GM21367 (cell line): Measurements from ENCODE around the gene PHF21B.
"Not testable (repeated sequence)": the region's sequence is repeated elsewhere in the genome, so short reads cannot be mapped to it uniquely, and the experiment has no call there.

Source experiments
- ATAC-seq: cut with Tn5 transposase; IDR thresholded peaks from one replicate; pipeline ENCODE4 v1.9.1; 2021; ENCODE audit not compliant: unreplicated experiment

Gene PHF21B

DNA sequence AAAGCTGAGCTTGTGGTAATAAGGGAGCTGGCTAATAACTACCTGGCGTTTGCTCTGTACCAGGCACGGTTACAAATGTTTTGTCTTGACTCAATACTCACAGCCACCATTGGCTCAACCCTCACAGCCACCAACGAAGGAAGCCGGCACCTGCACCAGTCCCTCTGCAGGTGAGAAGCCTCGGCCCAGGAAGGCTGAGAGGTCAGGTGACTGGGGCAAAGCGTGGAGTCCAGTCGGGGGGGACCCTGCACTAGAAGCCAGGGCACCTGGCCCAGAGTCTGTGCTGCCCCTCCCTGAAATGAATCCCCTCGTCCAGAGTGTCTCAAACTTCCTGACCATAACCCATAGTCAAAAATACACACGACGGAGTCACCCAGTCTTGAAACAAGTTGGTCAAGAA is 90.1 kb downstream of the PHF21B start:
- ATAC-seq, result no peak

DNA sequence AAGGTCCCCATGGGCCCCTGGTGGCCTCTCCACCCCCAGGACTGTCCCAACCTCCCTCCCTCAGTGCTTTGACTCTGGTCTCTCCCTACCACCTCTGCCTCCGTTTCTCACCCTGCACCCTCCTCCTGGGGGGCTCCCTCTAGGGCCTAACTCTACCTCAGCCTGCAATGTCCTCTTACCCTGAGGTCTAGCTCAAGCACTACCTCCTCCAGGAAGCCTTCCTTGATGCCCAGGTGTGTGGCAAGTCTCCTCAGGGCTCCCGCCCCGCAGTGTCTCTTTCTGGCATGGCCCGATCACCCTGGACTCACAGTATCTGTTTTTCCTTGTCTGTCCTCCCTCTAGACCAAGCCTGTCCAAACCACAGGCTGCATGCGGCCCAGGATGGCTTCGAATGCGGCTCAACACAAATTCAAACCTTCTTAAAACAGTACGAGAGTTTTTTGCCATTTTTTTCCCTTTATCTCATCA is 90.8 kb downstream of the PHF21B start:
- ATAC-seq, result no peak

DNA sequence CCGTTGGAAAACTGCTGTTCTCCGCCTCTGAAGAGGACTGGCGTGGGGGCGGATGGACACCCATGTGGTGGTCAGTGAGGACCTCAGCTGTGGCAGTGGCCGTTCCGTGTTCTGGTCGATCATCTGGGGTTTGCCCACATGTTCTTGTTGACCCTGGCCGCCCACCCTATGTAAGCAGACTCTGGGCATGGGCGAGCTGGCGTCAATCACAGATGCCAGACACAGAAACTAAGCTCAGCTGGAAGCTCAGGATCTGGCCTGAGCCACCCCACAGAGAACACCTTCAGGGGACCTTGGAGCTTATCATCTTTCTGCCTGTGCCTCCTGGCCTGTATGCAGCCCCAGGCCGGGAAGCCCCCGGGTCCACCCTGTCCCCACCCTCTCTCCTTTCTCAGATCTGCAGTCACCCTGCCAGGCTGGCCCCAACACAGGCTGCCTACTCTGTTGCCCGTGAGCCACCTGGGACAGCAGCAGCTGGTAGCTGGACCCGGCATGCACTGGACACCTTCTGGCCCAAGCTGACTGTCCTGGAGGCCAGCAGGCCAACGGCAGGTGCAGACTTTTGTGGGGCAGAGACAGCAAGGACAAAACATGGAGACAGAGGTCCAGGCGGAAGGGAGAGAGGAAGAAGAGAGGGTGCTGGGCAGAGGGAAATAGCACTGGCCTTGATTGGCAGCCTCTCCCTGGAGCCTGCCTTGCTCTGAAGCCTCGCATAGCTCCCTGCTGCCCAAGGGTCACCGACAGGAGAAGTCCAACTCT is 91.5 kb downstream of the PHF21B start:
- no peak for ATAC-seq

DNA sequence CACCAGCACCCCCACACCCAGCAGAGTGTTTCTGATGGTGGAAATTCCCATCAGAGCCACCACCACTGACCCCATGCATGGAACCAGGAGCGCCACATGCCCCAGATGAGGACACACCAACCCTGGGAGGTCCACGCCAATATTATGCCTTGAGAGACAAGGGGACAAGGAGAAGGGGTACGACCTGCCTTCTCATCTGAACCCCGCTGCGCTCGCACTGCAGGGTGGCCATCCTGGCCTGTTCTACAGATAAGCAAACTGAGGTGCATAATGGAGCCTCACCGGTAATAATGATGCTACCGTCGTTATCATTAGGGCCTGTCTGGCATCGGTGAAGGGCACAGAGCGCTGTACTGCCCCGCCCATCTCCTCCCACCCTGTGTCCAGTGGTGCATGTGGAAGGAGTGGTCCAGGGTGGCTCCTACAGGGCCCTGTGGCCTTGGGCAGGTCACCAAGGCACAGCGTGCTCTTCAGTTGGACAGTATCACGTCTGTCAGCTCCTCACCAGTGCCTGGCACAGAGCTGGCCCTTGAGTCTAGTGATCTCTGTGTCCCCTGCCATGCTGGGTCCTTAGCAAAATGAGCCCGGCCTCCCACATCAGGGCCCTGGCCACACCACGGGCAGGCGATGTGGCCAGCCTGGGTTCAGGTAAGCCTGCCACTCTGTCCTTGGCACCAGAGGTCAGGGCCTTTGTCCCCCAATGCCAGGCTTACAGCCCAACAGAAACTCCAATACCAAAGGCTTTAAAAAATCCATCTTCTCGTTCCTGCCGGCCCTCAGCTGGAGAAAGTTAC is 92.2 kb downstream of the PHF21B start:
- ATAC-seq, result no peak

DNA sequence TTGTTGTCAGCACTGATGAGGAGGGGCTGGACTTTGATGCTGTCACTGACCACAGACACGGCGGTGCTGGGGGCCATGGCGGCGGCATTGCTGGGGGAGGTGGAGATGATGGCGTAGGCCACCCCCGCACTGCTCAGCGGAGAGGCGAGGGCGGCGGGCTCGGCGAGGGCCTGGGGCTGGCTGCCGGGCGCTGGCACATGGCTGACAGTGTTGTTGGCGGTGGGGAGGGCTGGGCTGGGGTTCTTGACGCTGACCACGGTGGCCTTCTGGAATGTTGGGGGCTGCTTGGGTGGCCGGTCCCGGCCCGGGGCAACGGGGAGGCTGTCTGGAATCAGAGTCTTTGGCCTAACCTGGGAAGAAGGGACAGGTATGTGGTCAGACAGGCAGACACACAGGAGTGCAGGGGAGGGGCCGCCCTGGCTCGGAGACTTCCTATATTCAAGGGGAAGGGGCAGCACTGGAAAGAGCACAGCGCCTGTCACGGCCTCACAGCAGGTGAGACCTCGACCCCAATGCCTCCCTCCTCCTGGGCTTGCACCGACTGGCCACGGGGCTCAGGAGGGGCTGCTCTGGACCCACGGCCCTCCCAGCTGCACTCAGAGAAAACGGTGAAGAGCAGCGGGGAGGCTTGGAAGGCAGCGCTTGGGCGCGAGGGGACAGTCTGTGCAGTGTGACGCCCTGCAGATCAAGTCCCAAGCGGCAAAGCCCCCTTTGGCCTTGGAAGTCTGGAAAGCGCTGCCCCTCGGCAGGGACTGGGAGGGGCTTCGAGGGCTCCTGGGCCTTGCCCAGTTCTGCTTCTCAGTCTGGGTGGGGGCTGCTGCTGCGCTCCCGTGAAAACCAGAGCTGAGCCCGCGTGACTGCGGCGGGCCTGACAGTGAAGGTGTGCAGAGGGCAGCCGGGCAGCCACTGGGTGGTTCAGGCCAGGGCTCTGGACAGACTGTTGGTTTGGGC is 93.2 kb downstream of the PHF21B start:
- ATAC-seq, result no peak

DNA sequence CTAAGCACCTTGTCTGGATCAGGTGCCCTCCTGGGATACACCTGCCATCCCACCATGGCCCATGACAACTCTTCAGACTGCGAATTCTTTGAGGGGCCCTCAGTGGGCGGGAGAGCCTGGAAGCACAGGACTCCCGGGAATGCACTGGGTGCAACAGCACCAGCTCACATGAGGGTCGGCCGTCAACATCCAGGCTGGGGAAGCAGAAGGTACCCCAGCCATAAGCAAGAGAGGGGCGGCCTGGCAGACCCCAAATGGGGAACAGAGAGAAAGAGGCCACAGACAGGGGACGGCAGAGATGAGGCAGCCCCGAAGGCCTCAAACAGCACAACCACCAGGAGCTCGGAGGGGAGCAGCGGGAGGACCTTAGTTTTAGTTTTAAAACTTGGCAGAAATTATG is 94.4 kb downstream of the PHF21B start:
- ATAC-seq, result no peak

DNA sequence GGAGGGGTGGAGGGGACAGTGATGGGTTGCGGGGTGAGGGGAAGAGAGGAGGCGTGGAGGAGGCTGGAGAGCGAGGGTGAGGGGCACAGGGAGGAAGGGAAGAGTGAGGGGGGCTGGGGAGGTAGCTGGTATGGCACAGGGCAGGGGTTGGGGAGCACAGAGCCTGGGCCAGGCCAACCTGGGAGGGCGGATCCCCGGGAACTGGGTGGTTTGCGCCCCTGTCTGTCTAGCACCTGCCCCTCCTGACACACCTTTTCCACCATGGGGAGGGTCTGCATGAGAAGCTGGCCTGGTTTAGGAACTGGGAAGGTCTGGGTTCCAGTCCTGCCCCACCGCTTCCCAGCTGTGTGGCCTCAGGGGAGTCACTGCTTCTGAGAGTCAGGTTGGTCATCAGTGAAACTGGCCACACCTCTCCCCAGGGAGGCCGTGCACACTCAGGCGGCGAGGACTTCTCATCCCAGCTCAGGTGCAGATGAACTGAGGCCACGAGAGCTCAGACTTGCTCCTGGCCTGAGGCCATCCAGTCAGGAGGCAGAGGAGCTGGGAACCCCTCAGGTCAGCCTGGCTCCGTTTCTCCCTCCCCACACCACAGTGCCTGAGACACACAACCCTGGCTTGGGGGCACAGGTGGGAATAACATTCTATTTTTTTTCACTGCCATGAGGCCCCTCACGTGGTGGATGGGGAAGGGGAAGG is 95.6 kb downstream of the PHF21B start:
- ATAC-seq, result no peak

DNA sequence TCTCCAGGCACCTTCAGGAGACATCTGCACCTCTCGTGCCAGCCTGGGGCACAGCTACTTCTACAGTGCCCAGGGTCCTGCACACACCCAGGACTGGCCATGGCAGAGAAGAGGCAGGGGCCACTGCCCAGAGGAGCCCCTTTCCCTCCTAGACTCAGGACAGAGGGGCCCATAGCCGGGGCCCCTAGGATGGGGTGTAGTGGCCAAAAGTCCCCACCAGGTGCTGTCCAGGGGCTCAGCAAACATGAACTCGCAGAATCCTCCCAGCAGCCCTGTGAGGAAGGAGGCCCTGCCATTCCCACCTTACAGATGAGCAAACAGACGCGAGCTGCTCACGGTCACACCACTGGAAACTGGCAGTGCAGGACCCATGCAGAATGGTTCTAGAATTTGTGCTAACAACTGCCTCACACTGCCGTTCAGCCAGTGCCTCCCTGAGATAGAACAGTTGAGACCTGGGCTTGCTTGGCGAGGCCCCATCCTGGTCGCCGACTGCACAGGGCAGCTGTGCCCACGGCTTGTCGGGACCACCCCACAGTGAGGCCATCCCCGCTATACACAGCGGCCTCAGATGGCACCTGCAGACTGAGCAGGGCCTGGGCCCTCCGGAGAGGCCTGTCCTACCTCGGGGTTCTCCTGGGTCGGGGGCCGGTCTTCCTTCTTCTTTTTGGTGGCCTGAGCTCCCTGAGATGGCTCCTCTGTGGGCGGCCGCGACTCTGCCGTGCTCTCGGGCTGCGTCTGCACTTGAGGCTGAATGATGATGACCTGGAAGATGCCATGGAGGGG is 96.4 kb downstream of the PHF21B start:
- no peak for ATAC-seq

DNA sequence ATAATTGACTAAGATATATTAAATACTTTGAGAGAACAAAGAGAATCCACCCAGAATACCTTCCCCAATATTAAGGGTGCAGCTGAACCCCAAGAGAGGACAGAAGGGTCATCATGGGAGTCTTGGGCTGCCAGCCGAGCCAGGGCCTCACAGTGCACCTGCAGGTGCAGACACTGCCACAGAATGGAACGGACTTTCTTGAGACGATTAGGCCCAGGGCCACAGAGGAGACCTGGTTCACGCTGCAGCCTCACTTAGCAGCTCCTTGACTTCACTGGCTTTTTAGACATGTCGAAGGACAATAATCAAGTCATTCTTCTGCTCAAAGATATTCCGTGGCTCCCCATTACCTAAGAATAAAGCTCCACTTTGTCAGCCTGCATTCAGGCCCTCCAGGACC is 100.6 kb downstream of the PHF21B start:
- no peak for ATAC-seq

DNA sequence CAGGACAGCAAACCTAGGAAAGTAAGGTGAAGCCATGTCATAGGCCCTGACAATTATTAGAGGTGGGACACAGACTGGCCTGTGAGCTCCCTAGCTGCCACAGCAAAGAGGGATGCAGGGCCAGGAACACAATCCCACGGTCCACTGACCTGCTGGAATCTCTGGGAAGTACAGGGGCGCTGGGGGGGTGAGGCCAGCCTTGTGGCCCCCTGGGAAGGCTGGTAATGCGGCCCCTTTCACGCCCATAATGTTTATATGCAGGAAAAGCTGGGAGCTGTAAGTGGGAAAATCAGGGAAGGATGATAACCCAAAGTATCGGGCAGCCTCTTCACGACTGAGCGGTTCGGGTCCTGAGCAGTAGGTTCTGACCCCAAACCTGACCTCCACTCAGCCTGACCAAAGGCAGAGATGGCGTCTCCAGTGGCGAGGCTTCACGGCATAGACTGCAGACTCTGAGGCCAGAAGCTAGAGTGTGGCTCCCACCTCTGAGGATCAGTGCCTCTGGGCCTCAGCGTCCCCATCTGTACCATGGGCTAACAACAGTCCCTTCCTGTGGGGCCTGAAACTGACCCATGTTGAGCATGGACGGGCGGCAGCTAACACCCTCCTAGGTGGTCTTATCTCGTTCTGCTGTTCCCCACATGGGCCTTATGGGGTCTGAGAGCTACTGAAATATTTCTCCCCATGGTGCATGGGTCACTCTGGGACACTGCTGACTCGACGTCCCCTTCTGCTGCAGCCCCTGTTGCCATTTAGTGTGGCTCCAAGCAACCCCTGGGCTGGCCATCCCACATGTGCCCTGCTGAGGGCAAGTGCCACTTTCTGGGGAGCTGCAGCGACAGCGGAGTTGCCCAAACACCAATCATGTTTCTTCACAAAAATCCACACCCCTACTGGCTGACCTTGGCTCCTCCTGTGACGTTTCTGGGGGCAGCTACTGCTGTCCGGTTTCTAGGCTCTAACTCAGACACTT is 101.8 kb downstream of the PHF21B start:
- no peak for ATAC-seq

DNA sequence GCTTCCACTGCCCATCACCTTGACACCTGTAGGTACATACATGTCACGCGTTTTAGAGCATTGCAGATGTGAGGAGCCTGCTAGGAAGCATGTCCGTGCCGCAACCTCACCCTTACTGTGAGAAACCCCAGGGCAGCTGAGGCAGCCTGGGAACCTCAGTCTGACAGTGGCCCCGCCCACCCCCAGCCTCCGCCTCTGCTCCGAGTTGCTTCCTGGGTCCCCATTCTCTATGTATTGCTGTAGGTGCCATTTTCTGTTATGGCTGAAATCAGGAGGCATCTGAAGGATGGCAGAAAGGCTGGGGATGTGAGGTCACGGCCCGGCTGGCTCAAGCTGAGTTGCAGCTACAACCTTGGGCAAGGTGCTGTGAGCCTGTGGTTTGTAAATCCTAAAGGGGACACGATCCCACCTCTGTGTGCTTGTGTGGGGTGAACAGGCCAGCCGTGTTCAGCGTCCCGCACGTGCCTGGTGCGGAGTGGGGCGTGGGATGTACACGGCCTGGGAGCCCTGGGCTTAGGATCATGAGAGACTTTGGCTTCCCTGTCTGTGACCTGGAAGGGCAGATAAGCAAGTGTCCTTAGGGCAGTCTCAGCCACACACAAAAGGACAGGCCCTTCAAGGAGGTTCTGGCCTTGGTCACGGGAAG is 102.7 kb downstream of the PHF21B start:
- no peak for ATAC-seq

DNA sequence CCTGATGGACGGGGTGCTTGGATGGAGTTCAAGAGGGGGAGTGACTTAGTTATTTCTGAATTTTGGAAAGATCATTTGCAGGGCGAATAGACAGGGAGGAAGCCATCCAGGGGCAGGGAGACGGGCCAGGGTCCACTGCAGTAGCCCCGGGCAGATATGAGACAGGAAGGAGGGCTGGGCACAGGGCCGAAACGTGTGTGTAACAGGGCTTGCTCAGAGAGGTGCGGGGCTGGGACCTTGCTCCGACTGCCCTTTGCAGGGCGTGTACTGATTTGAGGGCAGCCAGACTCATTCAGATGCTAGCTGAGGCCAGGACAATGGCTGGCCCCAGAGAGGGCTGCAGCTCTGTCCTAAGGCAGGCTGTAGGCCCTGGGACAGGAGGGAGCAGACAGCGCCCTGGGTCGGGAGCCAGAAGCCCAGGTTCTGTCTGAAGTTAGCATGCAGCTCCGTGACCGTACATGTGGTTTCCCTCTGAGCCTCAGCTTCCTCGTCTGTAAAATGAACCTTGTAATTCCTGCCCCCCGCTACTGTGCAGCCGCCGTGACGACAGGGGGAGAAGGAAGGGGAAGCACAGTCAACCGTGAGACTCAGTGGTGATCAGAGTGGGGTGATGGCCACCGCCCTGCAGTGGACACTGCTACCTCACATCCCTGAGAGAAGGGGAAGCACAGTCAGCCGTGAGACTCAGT is 103.4 kb downstream of the PHF21B start:
- ATAC-seq, result no peak

DNA sequence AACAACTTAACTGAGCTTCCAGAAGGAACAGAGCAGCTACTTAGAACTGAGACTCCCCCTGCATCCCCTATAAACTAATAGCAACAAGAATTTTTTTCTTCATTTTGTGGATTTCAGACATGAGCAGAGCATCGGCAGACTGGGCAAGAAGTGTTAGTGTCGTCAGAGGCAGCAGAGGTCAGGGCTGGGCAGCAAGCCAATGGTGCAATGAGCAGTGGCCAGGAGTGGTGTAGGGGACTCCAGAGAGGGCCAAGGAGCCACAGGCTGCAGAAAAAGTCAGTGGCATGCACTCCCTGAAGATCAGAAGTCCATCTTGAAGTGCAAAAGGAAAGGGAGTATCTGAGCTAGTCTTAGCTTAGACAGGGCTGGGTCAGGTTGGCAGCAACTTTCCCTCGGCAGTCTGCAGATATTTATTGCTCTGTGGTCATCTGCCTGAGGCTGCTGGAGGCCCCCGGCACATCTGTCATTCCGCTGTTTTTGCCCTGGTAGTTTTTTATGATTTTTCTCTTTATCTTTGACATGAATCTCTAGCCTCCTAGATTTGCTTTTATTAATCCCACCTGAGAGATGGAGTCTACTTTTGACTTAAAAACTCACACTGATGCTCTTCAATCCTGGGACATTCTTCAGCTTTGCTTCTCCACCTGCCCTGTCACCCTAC is 105.2 kb downstream of the PHF21B start:
- ATAC-seq, result not testable (repeated sequence)

DNA sequence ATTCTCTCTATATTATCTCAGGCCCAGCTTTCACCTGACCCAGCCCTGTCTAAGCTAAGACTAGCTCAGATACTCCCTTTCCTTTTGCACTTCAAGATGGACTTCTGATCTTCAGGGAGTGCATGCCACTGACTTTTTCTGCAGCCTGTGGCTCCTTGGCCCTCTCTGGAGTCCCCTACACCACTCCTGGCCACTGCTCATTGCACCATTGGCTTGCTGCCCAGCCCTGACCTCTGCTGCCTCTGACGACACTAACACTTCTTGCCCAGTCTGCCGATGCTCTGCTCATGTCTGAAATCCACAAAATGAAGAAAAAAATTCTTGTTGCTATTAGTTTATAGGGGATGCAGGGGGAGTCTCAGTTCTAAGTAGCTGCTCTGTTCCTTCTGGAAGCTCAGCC is 106.6 kb downstream of the PHF21B start:
- not testable (repeated sequence) for ATAC-seq

DNA sequence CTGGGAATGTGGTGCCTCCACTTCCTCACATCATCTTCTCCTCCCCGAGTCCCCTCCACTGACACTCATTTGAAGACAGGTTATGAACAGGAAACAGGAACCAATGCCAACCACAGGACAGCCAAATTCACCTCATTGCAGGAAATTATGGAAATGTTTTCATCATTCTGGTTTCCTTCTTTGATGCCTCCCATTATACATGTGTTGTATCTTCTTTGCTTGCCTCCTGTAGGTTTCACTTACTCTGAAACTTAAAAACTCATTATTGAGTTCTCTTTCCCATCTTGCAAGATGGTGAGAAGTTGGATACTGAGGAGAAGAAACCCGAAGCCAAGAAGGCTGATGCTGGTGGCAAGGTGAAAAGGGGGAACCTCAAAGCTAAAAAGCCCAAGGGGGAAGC is 108.5 kb downstream of the PHF21B start:
- ATAC-seq, result no peak

DNA sequence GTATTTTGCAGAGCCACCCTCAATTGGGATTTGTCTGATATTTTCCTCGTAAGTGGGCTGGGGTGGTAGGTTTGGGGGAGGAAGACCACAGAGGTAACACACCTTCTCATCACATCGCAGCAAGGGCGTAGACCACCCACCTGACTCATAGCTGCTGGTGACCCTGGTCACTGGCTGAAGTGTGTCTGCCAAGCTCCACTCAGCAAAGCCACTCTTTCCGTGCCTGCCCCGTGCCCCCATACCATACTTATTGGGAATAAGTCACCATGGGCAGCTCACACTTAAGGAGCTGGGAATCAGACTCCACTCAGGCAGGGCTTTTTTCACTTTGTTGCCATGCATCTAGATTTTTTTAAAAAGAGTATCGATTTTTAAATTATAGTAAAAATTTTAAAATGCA is 111.6 kb downstream of the PHF21B start:
- ATAC-seq, result no peak
